A549 (cell line): ENCODE measurements around the gene VWA8. TPM values are rescaled to one million over a fixed set of nuclear protein-coding genes. Genes with fewer than 3 reads are reported as not detected.

ENCODE experiments used
- ATAC-seq, 2 experiments: fragments of 200-7000 bp in 1 of 2; fragments of >200 bp in 1 of 2; cut with Nextera tagmentation in 1 of 2; cut with Tn5 transposase in 1 of 2; 3 replicates each; pipeline versions ENCODE4 v1.8.0 to v1.9.1; 2018 to 2020; ENCODE audit warnings: mild to moderate bottlenecking in 1 of 2, moderate library complexity in 1 of 2
- CTCF ChIA-PET: fragments of 300-600 bp; sonication (Branson Sonifier 250); formaldehyde crosslinking; extraction: SDS; loops from one replicate; lab custom pipeline; 2021; ENCODE audit warnings: antibody characterized with exemption, inconsistent platforms; lab: Yijun Ruan, JAX
- POLR2A ChIA-PET: fragments of 350-600 bp; formaldehyde crosslinking; extraction: SDS; loops from one replicate; lab custom pipeline; 2021; ENCODE audit warnings: antibody characterized with exemption, inconsistent platforms; lab: Yijun Ruan, JAX
- DNase-seq, 2 experiments: peaks; one replicate each; pipeline versions ENCODE4 v3.0.0 to v3.0.0-alpha.2; 2011 to 2016; ENCODE audit warnings: low read depth in 1 of 2, low spot score in 1 of 2
- FAIRE-seq: peaks from 2 replicates; lab custom pipeline; 2011; peaks lifted over from hg19 to GRCh38; lab: Jason Lieb, UNC
- H3K27ac ChIP-seq, 2 experiments: fragments of >200 bp; sonication (Bioruptor Twin); formaldehyde crosslinking; 3 replicates each; pipeline ENCODE4 v1.5.1; 2016 to 2017
- H3K4me1 ChIP-seq: fragments of >200 bp; sonication (Bioruptor Twin); formaldehyde crosslinking; 3 replicates; pipeline ENCODE4 v1.6.1; 2016
- H3K4me2 ChIP-seq: fragments of >200 bp; sonication (Bioruptor Twin); formaldehyde crosslinking; 3 replicates; pipeline ENCODE4 v1.6.1; 2016
- H3K4me3 ChIP-seq: fragments of >200 bp; sonication (Bioruptor Twin); formaldehyde crosslinking; 3 replicates; pipeline ENCODE4 v1.5.1; 2016
- H3K9me3 ChIP-seq: fragments of >200 bp; sonication (Bioruptor Twin); formaldehyde crosslinking; 3 replicates; pipeline ENCODE4 v1.6.1; 2016
- BHLHE40 ChIP-seq: IDR thresholded peaks from 2 replicates; pipeline ENCODE4 v1.6.1; 2012; ENCODE audit warnings: low read depth, low read length, inconsistent platforms
- CEBPB ChIP-seq, 2 experiments: fragments of >200 bp in 1 of 2; sonication (Bioruptor Twin) in 1 of 2; formaldehyde crosslinking in 1 of 2; IDR thresholded peaks; 2 replicates each; pipeline ENCODE4 v1.6.1; 2012 to 2016
- CTCF ChIP-seq: fragments of >200 bp; sonication (Bioruptor Twin); formaldehyde crosslinking; IDR thresholded peaks from 3 replicates; pipeline ENCODE4 v1.5.1; 2016
- EHF ChIP-seq: fragments of 250-450 bp; sonication (Bioruptor Pico); IDR thresholded peaks from 2 replicates; pipeline ENCODE4 v1.5.0; 2020; ENCODE audit warnings: mild to moderate bottlenecking
- EHMT2 ChIP-seq: fragments of 200-600 bp; sonication (generic); IDR thresholded peaks from 2 replicates; pipeline ENCODE4 v1.6.1; 2016; ENCODE audit warnings: antibody characterized with exemption, low read depth, mild to moderate bottlenecking, moderate library complexity
- HOXA7 ChIP-seq: fragments of 250-450 bp; sonication (Bioruptor Pico); IDR thresholded peaks from 2 replicates; pipeline ENCODE4 v1.5.0; 2020; ENCODE audit warnings: mild to moderate bottlenecking, moderate library complexity
- HOXB5 ChIP-seq: fragments of 250-450 bp; sonication (Bioruptor Pico); IDR thresholded peaks from 2 replicates; pipeline ENCODE4 v1.5.0; 2020; ENCODE audit warnings: mild to moderate bottlenecking, moderate library complexity
- KDM5A ChIP-seq: fragments of 200-600 bp; sonication (generic); IDR thresholded peaks from 2 replicates; pipeline ENCODE4 v1.6.1; 2016; ENCODE audit warnings: antibody characterized with exemption, mild to moderate bottlenecking
- MAZ ChIP-seq: fragments of 150-350 bp; IDR thresholded peaks from 2 replicates; pipeline ENCODE4 v1.6.1; 2014; ENCODE audit warnings: antibody characterized with exemption, low read depth, low read length, borderline replicate concordance
- NPAS2 ChIP-seq: fragments of 250-450 bp; sonication (Bioruptor Pico); IDR thresholded peaks from 2 replicates; pipeline ENCODE4 v1.8.0; 2022; ENCODE audit warnings: mild to moderate bottlenecking, moderate library complexity, borderline replicate concordance
- NR3C1 ChIP-seq: fragments of >200 bp; sonication (Bioruptor Twin); formaldehyde crosslinking; IDR thresholded peaks from 3 replicates; pipeline ENCODE4 v1.6.1; 2017
- PHF8 ChIP-seq: fragments of 200-600 bp; sonication (generic); IDR thresholded peaks from 2 replicates; pipeline ENCODE4 v1.6.1; 2016; ENCODE audit warnings: low read depth, mild to moderate bottlenecking, antibody characterized with exemption, moderate library complexity, borderline replicate concordance
- POLR2AphosphoS2 ChIP-seq: conservative IDR thresholded peaks from 2 replicates; pipeline ENCODE4 v1.6.1; 2012; ENCODE audit warnings: low read length, improper control_type of control experiment, inconsistent platforms
- REST ChIP-seq: fragments of 200-600 bp; sonication (generic); IDR thresholded peaks from 2 replicates; pipeline ENCODE4 v1.6.1; 2016; ENCODE audit warnings: antibody characterized with exemption, mild to moderate bottlenecking, moderate library complexity
- RFX5 ChIP-seq: fragments of 450-650 bp; IDR thresholded peaks from 2 replicates; pipeline ENCODE4 v1.7.1; 2014; ENCODE audit warnings: antibody characterized with exemption, mild to moderate bottlenecking, moderate library complexity
- RNF2 ChIP-seq: fragments of 200-600 bp; sonication (generic); IDR thresholded peaks from 2 replicates; pipeline ENCODE4 v1.6.1; 2016; ENCODE audit warnings: low read depth, mild to moderate bottlenecking, antibody characterized with exemption, moderate library complexity, borderline replicate concordance
- TP53 ChIP-seq: fragments of 250-450 bp; sonication (Bioruptor Pico); IDR thresholded peaks from 2 replicates; pipeline ENCODE4 v1.5.0; 2021; ENCODE audit warnings: mild to moderate bottlenecking, moderate library complexity
- WGBS: methylation state at CpG from one replicate; pipeline ENCODE4 v1.1.6; 2017; ENCODE audit errors: missing lambda C conversion rate; 5-methylcytosine and 5-hydroxymethylcytosine counted together
- polyA plus RNA-seq, 4 experiments: library from polyadenylated mRNA; depleted of rRNA in 3 of 4; stranded (reverse); fragments of >200 nt; fragmentation: RNase III in 1 of 4; extraction: RNeasy Plus Mini Kit Qiagen cat#74134 plus additional on column Dnase treatment in 1 of 4; gene quantifications; 2 replicates in 3 of 4; 3 replicates in 1 of 4; pipeline ENCODE4 v1.2.3, GENCODE V29; 2011 to 2017
- TF ChIP-seq, protein P1 (sequence below): fragments of >200 bp; sonication (Bioruptor Twin); formaldehyde crosslinking; IDR thresholded peaks from 2 replicates; pipeline ENCODE4 v1.6.1; 2016

VWA8 gene
- polyA plus RNA-seq, 2 of the 4 experiments (the other 2 are of a cell fraction): 6.4 to 15.3 TPM

GRCh38 chr13:41666644-41667043 is 294.3 kb downstream of the VWA8 start:
- Histone ChIP-seq H3K4me1 (peaks cover 23% of the 10 kb centered on the region), H3K4me2 (no peak overlapping the region), H3K9me3 (no peaks in the 10 kb centered on the region), H3K4me3 (no peak overlapping the region), H3K27ac (no peak overlapping the region)
- ATAC-seq (no peak), DNase-seq (no peak), FAIRE-seq (no peak)
- no peak for TF ChIP-seq KDM5A
- ChIA-PET POLR2A (no interaction called here), CTCF (interaction anchor here (1.2 to 3.7 kb wide), 3 partner anchors 376 to 445 kb away, joined by 4 to 27 read pairs (median 24); no protein-coding TSS in a partner anchor)
- WGBS: 98% methylated on average over 4 of the region's 4 CpGs

DNA sequence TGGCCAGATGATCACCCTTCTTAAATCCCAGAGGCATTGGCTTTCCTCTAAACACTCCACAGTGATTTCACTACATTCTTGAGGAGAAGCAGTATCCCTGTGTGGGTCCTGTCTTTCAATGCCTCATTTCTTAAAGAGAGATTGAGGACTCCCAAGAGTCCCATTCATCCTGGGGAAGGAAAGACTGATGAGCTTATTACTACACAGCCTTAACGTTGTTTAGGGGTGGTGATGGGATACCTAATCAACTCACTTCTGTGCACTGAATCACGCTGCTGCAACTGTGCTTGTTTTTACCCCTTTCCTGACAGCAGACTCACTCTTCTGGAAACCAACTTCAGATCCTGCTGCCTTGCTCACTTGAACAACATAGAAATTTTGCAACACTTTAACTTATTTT is 300.5 kb downstream of the VWA8 start:
- Histone ChIP-seq H3K4me3 (no peak overlapping the region), H3K27ac (no peak overlapping the region), H3K9me3 (no peaks in the 10 kb centered on the region), H3K4me1 (0 out of 3 replicates have a peak, but pooled peaks cover 3% of the 10 kb centered on the region), H3K4me2 (no peak overlapping the region)
- whole genome bisulfite sequencing: 83% methylated on average over 2 of the region's 2 CpGs
- DNase-seq (no peak), ATAC-seq (no peak), FAIRE-seq (no peak)
- CTCF ChIA-PET: no interaction called here
- POLR2A ChIA-PET: no interaction called here
- TF ChIP-seq PHF8 (no peak), HOXB5 (CRISPR knock-in tag) (no peak), TP53 (no peak), RNF2 (no peak), MAZ (no peak), NR3C1 (no peak), HOXA7 (CRISPR knock-in tag) (no peak), BHLHE40 (no peak), EHMT2 (no peak), REST (no peak), EHF (no peak), CEBPB (IDR thresholded peaks at IDR 0.05) (no peak), CTCF (no peak), POLR2AphosphoS2 (no peak), KDM5A (no peak), NPAS2 (no peak), RFX5 (no peak)
- TF ChIP-seq, protein P1, sequence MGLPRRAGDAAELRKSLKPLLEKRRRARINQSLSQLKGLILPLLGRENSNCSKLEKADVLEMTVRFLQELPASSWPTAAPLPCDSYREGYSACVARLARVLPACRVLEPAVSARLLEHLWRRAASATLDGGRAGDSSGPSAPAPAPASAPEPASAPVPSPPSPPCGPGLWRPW: no peak
